HG02840 (cell line): ENCODE results near the gene PTPRM.

Experiments
- ATAC-seq: cut with Tn5 transposase; IDR thresholded peaks from one replicate; pipeline ENCODE4 v1.9.1; 2021; ENCODE audit warnings: mild to moderate bottlenecking, moderate library complexity, moderate number of reproducible peaks; ENCODE audit not compliant: unreplicated experiment, low FRiP score

PTPRM gene

GRCh38 chr18:8176554-8176953 lies 609.4 kb downstream of the PTPRM start:
- no peak for ATAC-seq

DNA sequence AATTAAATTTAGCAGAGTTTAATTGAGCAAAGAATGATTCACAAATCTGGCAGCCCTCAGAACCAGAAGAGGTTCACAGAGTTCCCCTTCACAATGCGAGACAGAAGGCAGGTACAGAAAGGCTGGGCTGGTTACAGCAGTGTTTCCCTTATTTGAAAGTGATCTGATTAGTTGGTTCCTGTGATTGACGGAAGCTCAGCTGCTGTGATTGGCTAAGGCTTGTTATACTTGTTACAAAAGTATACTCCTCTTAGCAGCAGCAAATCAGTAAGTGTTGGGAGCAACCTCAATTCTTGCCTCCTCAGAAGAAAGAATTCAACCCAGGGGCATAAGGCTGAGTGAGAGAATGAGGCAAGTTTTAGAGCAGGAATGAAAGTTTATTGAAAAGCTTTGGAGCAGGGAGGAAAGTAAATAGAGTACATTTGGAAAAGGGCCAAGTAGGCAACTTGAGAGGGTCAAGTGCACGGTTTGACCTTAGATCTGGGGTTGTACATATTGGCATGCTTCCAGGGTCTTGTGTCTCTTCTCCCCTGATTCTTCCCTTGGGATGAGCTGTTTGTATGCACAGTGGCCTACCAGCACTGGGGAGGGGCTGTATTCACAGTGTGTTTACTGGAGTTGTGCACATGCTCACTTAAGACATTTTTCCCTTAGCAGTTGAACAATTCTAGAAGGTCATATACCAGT lies 610.4 kb downstream of the PTPRM start:
- ATAC-seq, result no peak

DNA sequence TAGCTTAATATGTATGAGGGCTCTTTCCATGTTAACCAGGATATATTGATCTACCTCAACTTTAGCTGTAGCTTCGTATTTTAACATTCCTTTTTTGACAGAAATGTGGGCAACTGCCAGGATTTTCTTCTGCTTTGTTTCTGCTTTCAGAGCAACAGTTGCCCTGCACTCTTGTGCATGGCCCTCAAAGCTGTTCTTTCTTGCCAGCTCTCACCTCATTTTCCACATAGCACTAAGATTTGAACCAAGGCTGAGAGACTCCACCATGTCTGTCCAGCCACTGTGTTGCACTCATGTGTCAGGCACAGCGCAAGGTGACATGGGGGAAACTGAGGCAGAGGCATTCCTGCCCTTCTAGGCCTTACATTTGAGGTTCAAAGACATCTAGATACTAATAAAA lies 619.3 kb downstream of the PTPRM start:
- no peak for ATAC-seq

GRCh38 chr18:8188184-8188583 lies 621.1 kb downstream of the PTPRM start:
- ATAC-seq, result no peak

GRCh38 chr18:8190980-8191379 lies 623.9 kb downstream of the PTPRM start:
- ATAC-seq, result no peak

DNA sequence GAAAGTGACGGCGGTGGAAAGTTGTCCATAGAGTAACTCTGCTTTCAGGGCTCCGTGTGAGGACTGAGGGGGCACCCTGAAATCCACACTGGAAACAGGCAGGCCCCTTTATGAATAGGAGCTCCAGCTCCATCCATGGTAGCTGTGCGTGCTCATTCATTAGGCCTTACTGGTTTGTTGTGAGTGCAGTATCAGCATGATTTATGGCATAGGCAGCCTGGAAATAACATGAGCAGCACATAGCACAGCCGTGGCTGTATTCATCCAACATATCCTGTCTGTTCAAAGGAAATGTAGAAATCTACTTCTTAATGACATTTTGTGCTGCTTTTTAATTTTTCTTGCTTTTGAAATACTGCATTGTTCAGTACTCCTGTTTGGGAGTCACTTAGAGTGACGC lies 627.3 kb downstream of the PTPRM start:
- ATAC-seq, result no peak

- no peak for ATAC-seq
Observed at GRCh38 chr18:8196238-8196637, 629.1 kb downstream of the PTPRM start.

DNA sequence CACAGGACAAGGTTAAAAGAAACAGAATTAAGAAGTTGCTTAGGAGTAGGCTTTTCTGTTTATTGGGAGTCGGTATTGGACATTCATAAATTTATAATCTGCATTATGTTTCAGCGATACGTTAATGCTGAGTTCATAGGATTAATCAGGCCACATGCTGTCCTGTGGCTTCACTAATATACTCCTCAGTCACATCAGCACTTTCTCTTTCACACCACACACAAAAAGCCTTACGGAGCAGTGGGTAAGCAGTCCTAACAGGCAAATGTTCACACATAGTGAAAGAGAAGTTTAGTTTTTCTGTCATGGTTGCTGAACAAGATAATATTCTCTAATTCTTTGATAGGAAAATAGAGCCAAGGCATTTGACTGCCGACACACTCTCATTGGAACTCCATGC lies 630.4 kb downstream of the PTPRM start:
- ATAC-seq, result no peak

GRCh38 chr18:8207996-8208395 lies 640.9 kb downstream of the PTPRM start:
- ATAC-seq, result no peak

- ATAC-seq, result no peak
Observed at GRCh38 chr18:8208716-8209115, 641.6 kb downstream of the PTPRM start.

GRCh38 chr18:8212896-8213780 lies 646.0 kb downstream of the PTPRM start:
- ATAC-seq, result no peak

DNA sequence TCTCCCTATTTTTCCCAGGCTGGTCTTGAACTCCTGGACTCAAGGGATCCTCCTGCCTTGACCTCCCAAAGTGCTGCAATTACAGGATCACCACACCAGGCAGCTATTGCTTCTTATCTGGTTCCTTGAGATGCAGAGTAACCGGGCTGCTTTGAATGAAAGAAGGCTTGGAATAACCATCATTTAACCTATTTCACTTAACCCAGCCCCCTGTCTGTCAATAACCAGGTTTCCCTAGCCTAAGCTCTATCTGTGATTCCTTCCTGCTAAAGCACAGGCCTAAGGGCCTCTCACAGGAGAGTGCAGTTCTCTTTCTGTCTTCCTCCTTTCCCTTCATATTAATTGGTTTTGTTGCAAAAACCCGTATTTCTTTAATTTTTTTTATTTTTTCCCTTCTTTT lies 648.6 kb downstream of the PTPRM start:
- ATAC-seq, result no peak

- no peak for ATAC-seq
Observed at GRCh38 chr18:8217051-8217564, 650.0 kb downstream of the PTPRM start.

DNA sequence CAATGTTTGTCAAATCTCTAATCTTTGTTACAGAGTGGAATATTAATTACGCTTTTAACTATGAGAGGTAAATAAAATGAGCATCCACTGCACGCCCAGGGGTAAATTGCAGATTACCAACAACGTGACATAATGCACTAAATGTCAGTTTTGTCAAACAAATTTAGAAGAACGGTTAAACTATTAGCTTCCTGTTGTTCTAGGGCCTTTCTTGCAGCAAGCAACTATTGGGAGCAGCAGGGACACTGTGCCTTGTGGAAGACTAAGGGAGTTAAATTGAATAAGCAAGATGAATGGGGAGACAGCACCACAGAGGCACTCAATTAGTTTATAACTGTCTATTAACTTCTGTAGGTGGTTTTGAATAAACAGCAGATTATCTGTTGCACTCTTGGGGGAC lies 651.1 kb downstream of the PTPRM start:
- no peak for ATAC-seq

DNA sequence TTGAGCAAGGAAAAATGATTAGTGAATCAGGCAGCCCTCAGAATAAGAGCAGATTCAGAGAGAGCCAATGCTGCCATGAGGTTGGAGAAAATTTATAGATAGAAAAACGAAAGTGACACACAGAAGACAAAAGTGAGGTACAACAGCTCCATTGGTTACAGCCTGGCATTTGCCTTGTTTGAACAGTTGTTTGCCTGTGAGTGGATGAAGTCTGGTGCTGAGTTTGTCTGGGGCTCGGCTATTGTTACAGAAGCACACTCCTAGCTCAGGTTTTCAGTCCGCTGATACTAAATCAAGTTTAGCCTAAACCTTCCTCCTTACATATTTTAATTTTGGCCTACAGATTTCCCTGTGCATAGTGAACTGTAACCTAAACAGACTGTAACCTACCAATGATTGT lies 654.3 kb downstream of the PTPRM start:
- ATAC-seq, result no peak

GRCh38 chr18:8224576-8224975 lies 657.5 kb downstream of the PTPRM start:
- no peak for ATAC-seq

DNA sequence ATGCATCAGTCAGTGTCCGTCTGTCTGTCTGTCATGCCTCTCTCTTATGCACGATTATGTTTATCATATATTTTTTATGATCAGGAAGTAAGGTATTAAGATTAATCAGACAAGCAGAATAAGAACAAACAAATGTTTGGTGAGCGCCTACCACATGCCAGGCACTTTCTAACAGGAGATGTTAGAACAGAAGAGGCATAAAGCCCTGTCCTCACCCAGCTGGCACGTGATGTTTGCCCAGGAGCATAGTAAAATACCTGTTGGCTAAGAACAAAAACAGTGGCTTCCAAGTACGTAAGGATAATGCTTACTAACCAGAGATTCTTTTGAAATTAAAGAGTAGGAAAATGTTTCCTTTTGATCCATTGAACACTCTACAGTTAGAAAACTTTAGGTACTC lies 661.9 kb downstream of the PTPRM start:
- ATAC-seq, result no peak

- ATAC-seq, result no peak
Observed at GRCh38 chr18:8229787-8230186, 662.7 kb downstream of the PTPRM start.

DNA sequence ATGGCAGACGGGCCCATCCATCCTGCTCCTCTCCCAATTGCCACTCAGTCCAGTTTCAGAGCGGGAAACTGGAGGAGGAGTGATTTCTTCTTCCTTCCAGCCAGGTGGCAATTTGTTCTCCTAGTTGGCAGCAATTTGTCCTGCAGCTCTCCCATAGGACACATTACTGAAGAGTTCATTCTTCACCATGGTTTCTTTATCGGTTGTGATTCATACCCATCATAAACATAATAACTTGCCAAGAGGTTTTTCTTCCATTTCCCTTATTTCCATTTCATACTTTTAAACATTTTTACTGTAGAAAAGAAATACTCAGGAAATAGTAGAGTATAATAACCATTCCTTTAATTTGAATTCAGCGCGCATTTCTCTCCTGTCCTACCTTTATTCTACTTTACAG lies 664.2 kb downstream of the PTPRM start:
- ATAC-seq, result no peak

DNA sequence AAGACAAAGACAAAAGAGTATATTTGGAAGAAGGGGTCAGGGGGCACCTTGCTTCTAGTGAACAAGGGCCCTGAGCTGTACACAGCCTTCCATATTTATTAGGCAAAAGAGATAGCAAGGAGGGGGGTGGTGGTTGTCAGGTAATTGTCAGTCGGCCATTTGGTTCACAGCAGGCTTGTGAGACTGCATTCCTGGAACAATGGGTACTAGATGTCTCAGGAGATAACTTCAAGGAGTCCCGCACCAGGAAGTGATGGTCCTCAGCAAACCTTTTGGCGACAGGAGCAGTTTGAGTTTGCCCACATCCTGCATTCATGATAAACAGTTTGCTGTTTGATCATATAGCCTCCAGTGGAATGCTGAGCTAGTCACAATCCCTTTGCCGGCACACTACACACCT lies 665.7 kb downstream of the PTPRM start:
- no peak for ATAC-seq

GRCh38 chr18:8235894-8236293 lies 668.8 kb downstream of the PTPRM start:
- no peak for ATAC-seq

DNA sequence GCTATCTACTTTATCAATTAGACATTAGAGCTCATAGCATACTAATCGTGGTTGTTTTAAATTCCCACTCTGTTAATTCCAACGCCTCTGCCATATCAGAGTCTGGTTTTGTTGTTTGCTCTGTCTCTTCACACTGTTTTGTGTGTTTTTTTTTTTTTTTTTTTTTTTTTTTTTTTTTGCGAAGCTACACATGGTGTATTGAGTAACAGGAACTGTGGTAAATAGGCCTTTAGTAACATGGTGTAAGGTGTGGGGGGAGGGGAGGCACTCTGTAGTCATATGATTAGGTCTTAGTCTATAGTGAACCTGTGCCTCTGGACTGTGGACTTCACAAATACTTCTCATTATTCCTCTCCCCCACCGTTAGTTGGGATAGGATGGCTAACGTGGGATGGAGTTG lies 671.4 kb downstream of the PTPRM start:
- ATAC-seq, result no peak
